ENCODE data around the gene AP2B1. TPM values are rescaled to one million over a fixed set of nuclear protein-coding genes. Genes with fewer than 3 reads are reported as not detected.
A peak's percentile ranks its signal among the peaks of the same experiment; 100 is the strongest.

AP2B1 gene
- total RNA-seq, 2 experiments from 2014 or later: 28.9 to 76.0 TPM

DNA sequence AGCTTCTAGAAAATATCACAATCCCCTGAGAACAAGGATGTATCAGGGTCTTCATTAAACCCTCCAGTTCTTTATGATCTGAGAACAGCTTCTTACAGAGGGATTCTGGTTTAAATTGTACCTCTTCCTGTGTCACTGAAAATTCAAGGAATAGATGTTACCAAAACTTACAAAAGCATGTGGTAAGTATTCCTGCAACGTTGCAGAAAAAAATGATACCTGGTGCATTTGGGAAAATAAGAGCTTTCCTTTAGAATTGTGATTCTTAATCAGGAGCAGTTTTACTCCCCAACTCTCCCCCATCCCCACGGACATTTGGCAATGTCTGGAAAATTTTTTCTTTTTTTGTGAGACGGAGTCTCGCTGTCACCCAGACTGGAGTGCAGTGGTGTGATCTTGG, 33.8 kb upstream of the AP2B1 start:
- CTCF ChIA-PET (ENCODE audit: unreplicated experiment): no interaction called here
- Histone ChIP-seq H3K27ac (ENCODE audit: low read depth, low read length, poor library complexity, severe bottlenecking) (no peak overlapping the region), H3K4me2 (ENCODE audit: low read length) (no peak overlapping the region), H3K4me1 (ENCODE audit: insufficient read depth, low read length, poor library complexity, severe bottlenecking) (no peaks in the 10 kb centered on the region), H3K9me3 (ENCODE audit: low read length) (no peaks in the 10 kb centered on the region), H3K36me3 (ENCODE audit: insufficient read depth, low read length) (no peaks in the 10 kb centered on the region), H3K9me2 (ENCODE audit: insufficient read depth, low read length) (no peaks in the 10 kb centered on the region), H2AFZ (ENCODE audit: low read length) (no peak overlapping the region), H3K4me3 (ENCODE audit: low read depth, low read length, poor library complexity, severe bottlenecking) (no peak overlapping the region), H3K79me2 (ENCODE audit: insufficient read depth, low read depth, low read length) (no peaks in the 10 kb centered on the region), H4K20me1 (ENCODE audit: insufficient read depth, low read length) (no peaks in the 10 kb centered on the region)
- BruUV-seq (replicated peaks): no TSS peak
- intact Hi-C loops (cut with micrococcal nuclease; ENCODE audit: unreplicated experiment): no loop called here
- TF ChIP-seq EZH2phosphoT487 (IDR thresholded peaks at IDR 0.05; ENCODE audit: borderline replicate concordance, low read depth, low read length): no peak
- no peak for TF ChIP-seq CTCF (conservative IDR thresholded peaks at IDR 0.05; ENCODE audit: low read length)
- POLR2A ChIA-PET: interaction anchor here (0.7 kb wide), 2 partner anchors 9 to 48 kb away, joined by 3 to 4 read pairs; no protein-coding TSS in a partner anchor
- DNase-seq (ENCODE audit: low spot score): no peak

DNA sequence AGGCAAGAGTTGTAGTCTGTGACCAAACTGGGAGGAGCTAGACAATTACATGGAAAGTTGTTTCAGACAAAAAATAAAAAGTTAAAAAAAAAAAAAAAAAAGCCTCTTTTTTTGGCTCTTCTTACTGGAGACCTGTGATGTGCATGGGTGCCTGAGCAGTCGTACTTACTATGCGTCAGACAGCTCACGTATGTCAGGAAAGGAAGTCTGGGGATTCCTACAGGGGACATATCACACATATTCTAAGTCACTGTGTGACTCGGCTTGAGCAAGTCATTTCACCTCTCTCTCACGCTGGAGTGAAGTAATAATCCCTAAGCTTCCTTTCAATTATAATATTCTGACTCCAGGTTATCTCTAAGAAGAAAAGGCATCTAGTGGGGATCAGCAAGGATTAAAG, 32.5 kb upstream of the AP2B1 start:
- no peak overlapping the region for H2AFZ ChIP-seq (ENCODE audit: low read length)
- ChIA-PET POLR2A (no interaction called here), CTCF (ENCODE audit: unreplicated experiment) (no interaction called here)
- no peaks in the 10 kb centered on the region for H3K9me3 ChIP-seq (ENCODE audit: low read length)
- H3K36me3 ChIP-seq (ENCODE audit: insufficient read depth, low read length): no peaks in the 10 kb centered on the region
- no peak overlapping the region for H3K4me3 ChIP-seq (ENCODE audit: low read depth, low read length, poor library complexity, severe bottlenecking)
- H4K20me1 ChIP-seq (ENCODE audit: insufficient read depth, low read length): no peaks in the 10 kb centered on the region
- no peaks in the 10 kb centered on the region for H3K79me2 ChIP-seq (ENCODE audit: insufficient read depth, low read depth, low read length)
- H3K27ac ChIP-seq (ENCODE audit: low read depth, low read length, poor library complexity, severe bottlenecking): no peak overlapping the region
- DNase-seq (ENCODE audit: low spot score): no peak
- no peaks in the 10 kb centered on the region for H3K4me1 ChIP-seq (ENCODE audit: insufficient read depth, low read length, poor library complexity, severe bottlenecking)
- intact Hi-C loops (cut with micrococcal nuclease; ENCODE audit: unreplicated experiment): loop anchor here (1.0 kb wide), 1 partner anchor 193 kb away; no protein-coding TSS in a partner anchor
- H3K9me2 ChIP-seq (ENCODE audit: insufficient read depth, low read length): no peaks in the 10 kb centered on the region
- no peak for TF ChIP-seq CTCF (conservative IDR thresholded peaks at IDR 0.05; ENCODE audit: low read length)
- TF ChIP-seq EZH2phosphoT487 (IDR thresholded peaks at IDR 0.05; ENCODE audit: borderline replicate concordance, low read depth, low read length): no peak
- BruUV-seq (replicated peaks): no TSS peak
- H3K4me2 ChIP-seq (ENCODE audit: low read length): no peak overlapping the region

GRCh38 chr17:35555691-35556090, 31.4 kb upstream of the AP2B1 start:
- intact Hi-C loops (cut with micrococcal nuclease; ENCODE audit: unreplicated experiment): loop anchor here (1.0 kb wide), 1 partner anchor 192 kb away; no protein-coding TSS in a partner anchor
- Histone ChIP-seq H3K4me1 (ENCODE audit: insufficient read depth, low read length, poor library complexity, severe bottlenecking) (no peaks in the 10 kb centered on the region), H3K36me3 (ENCODE audit: insufficient read depth, low read length) (no peaks in the 10 kb centered on the region), H3K4me2 (ENCODE audit: low read length) (no peak overlapping the region), H3K9me3 (ENCODE audit: low read length) (no peaks in the 10 kb centered on the region), H3K79me2 (ENCODE audit: insufficient read depth, low read depth, low read length) (no peaks in the 10 kb centered on the region), H3K27ac (ENCODE audit: low read depth, low read length, poor library complexity, severe bottlenecking) (no peak overlapping the region), H4K20me1 (ENCODE audit: insufficient read depth, low read length) (no peaks in the 10 kb centered on the region), H3K4me3 (ENCODE audit: low read depth, low read length, poor library complexity, severe bottlenecking) (no peak overlapping the region), H3K9me2 (ENCODE audit: insufficient read depth, low read length) (no peaks in the 10 kb centered on the region), H2AFZ (ENCODE audit: low read length) (no peak overlapping the region)
- ChIA-PET CTCF (ENCODE audit: unreplicated experiment) (no interaction called here), POLR2A (no interaction called here)
- no peak for DNase-seq (ENCODE audit: low spot score)
- TF ChIP-seq CTCF (conservative IDR thresholded peaks at IDR 0.05; ENCODE audit: low read length) (peak; percentile 63), EZH2phosphoT487 (IDR thresholded peaks at IDR 0.05; ENCODE audit: borderline replicate concordance, low read depth, low read length) (no peak)
- no TSS peak for BruUV-seq (replicated peaks)
